Jurkat, Clone E6-1 (cell line): ENCODE measurements around the gene HACD3.
A peak's percentile ranks its signal among the peaks of the same experiment; 100 is the strongest.
"Not testable (repeated sequence)": the region's sequence is repeated elsewhere in the genome, so short reads cannot be mapped to it uniquely, and the experiment has no call there.

Experiments used
- DNase-seq: peaks from one replicate; pipeline ENCODE4 v3.0.0-alpha.2; 2011; ENCODE audit warnings: low read depth, low spot score
- H3K4me3 ChIP-seq: 2 replicates; pipeline ENCODE4 v1.5.1; 2011; ENCODE audit warnings: mild to moderate bottlenecking, low read length, control low read depth, moderate library complexity

Gene HACD3

GRCh38 chr15:65583701-65584100 lies 53.4 kb downstream of the HACD3 start:
- peak; percentile 67 for DNase-seq
- H3K4me3 ChIP-seq: no peak overlapping the region

GRCh38 chr15:65584241-65584640 lies 54.0 kb downstream of the HACD3 start:
- DNase-seq: no peak
- no peak overlapping the region for H3K4me3 ChIP-seq

- no peak for DNase-seq
- H3K4me3 ChIP-seq: no peak overlapping the region
Measured at GRCh38 chr15:65587094-65587493, 56.8 kb downstream of the HACD3 start.

- no peak for DNase-seq
- H3K4me3 ChIP-seq: no peak overlapping the region
Measured at GRCh38 chr15:65595960-65596359, 65.7 kb downstream of the HACD3 start.

- no peak overlapping the region for H3K4me3 ChIP-seq
- DNase-seq: no peak
Measured at GRCh38 chr15:65598468-65598867, 68.2 kb downstream of the HACD3 start.

- DNase-seq: no peak
- no peak overlapping the region for H3K4me3 ChIP-seq
Measured at GRCh38 chr15:65599677-65600076, 69.4 kb downstream of the HACD3 start.

GRCh38 chr15:65603134-65603533 lies 72.9 kb downstream of the HACD3 start:
- no peak overlapping the region for H3K4me3 ChIP-seq
- DNase-seq: no peak

- no peak for DNase-seq
Measured at GRCh38 chr15:65603559-65603958, 73.3 kb downstream of the HACD3 start.

GRCh38 chr15:65610871-65611718 lies 80.8 kb downstream of the HACD3 start, which contains the start of gene INTS14:
INTS14 (minus strand) TSS chr15:65611131; CDS start chr15:65607380, 3,751 bp downstream.
- peak within 1 kb of the TSS; percentile 60 for H3K4me3 ChIP-seq
- peak; percentile 92 for DNase-seq

More at GRCh38 chr15:65603559-65603958, 73.3 kb downstream of the HACD3 start:
- no peak overlapping the region for H3K4me3 ChIP-seq

- H3K4me3 ChIP-seq: peak overlapping the region; percentile 60
- DNase-seq: no peak
Measured at GRCh38 chr15:65611888-65612615, 81.8 kb downstream of the HACD3 start.

GRCh38 chr15:65612616-65612946 lies 82.3 kb downstream of the HACD3 start:
- no peak for DNase-seq
- no peak overlapping the region for H3K4me3 ChIP-seq

GRCh38 chr15:65612949-65613744 lies 82.9 kb downstream of the HACD3 start:
- no peak for DNase-seq
- no peak overlapping the region for H3K4me3 ChIP-seq

- not testable (repeated sequence) for DNase-seq, H3K4me3 ChIP-seq
Measured at GRCh38 chr15:65615887-65616286, 85.6 kb downstream of the HACD3 start.

GRCh38 chr15:65618560-65619109 lies 88.4 kb downstream of the HACD3 start:
- no peak for DNase-seq
- no peak overlapping the region for H3K4me3 ChIP-seq

- no peak overlapping the region for H3K4me3 ChIP-seq
- DNase-seq: no peak
Measured at GRCh38 chr15:65619626-65620290, 89.5 kb downstream of the HACD3 start.

- H3K4me3 ChIP-seq: no peak overlapping the region
- DNase-seq: no peak
Measured at GRCh38 chr15:65620833-65621232, 90.6 kb downstream of the HACD3 start.

GRCh38 chr15:65621638-65622037 lies 91.4 kb downstream of the HACD3 start, which contains the start of gene SLC24A1:
SLC24A1 (plus strand) TSS chr15:65621938; CDS start chr15:65624081, 2,143 bp downstream.
- H3K4me3 ChIP-seq: no peak within 1 kb of the TSS
- no peak for DNase-seq

GRCh38 chr15:65623103-65623502 lies 92.8 kb downstream of the HACD3 start:
- no peak overlapping the region for H3K4me3 ChIP-seq
- no peak for DNase-seq

- no peak for DNase-seq
- H3K4me3 ChIP-seq: no peak overlapping the region
Measured at GRCh38 chr15:65626856-65627255, 96.6 kb downstream of the HACD3 start.
